GM21576 (cell line): Measurements from ENCODE around the gene CACNA1C.

ENCODE experiments used
- ATAC-seq: cut with Tn5 transposase; IDR thresholded peaks from one replicate; pipeline ENCODE4 v1.9.1; 2021; ENCODE audit warnings: mild to moderate bottlenecking, moderate library complexity; ENCODE audit not compliant: unreplicated experiment

Gene CACNA1C

GRCh38 chr12:2306735-2307134, 253.9 kb downstream of the CACNA1C start:
- ATAC-seq: no peak

GRCh38 chr12:2307550-2307949, 254.8 kb downstream of the CACNA1C start:
- no peak for ATAC-seq

- ATAC-seq: no peak
Observed at GRCh38 chr12:2309647-2310046, 256.9 kb downstream of the CACNA1C start.

GRCh38 chr12:2311020-2311778, 258.4 kb downstream of the CACNA1C start:
- ATAC-seq: no peak

GRCh38 chr12:2312175-2312574, 259.4 kb downstream of the CACNA1C start:
- no peak for ATAC-seq

GRCh38 chr12:2312770-2313169, 260.0 kb downstream of the CACNA1C start:
- ATAC-seq: no peak

GRCh38 chr12:2314492-2314891, 261.7 kb downstream of the CACNA1C start:
- ATAC-seq: no peak

- ATAC-seq: no peak
Observed at GRCh38 chr12:2317772-2318171, 265.0 kb downstream of the CACNA1C start.

GRCh38 chr12:2318286-2318685, 265.5 kb downstream of the CACNA1C start:
- ATAC-seq: no peak

GRCh38 chr12:2319136-2319535, 266.3 kb downstream of the CACNA1C start:
- no peak for ATAC-seq

- ATAC-seq: no peak
Observed at GRCh38 chr12:2319737-2320506, 267.1 kb downstream of the CACNA1C start.

GRCh38 chr12:2320841-2321240, 268.1 kb downstream of the CACNA1C start:
- no peak for ATAC-seq

- no peak for ATAC-seq
Observed at GRCh38 chr12:2322554-2323120, 269.9 kb downstream of the CACNA1C start.

GRCh38 chr12:2323532-2324255, 270.9 kb downstream of the CACNA1C start:
- no peak for ATAC-seq

- no peak for ATAC-seq
Observed at GRCh38 chr12:2324387-2324786, 271.6 kb downstream of the CACNA1C start.

- ATAC-seq: no peak
Observed at GRCh38 chr12:2325519-2325918, 272.7 kb downstream of the CACNA1C start.

GRCh38 chr12:2326470-2326869, 273.7 kb downstream of the CACNA1C start:
- ATAC-seq: no peak

- ATAC-seq: no peak
Observed at GRCh38 chr12:2328661-2329060, 275.9 kb downstream of the CACNA1C start.

GRCh38 chr12:2329661-2330210, 276.9 kb downstream of the CACNA1C start:
- ATAC-seq: no peak

- no peak for ATAC-seq
Observed at GRCh38 chr12:2332236-2332635, 279.4 kb downstream of the CACNA1C start.

GRCh38 chr12:2332947-2333346, 280.2 kb downstream of the CACNA1C start:
- no peak for ATAC-seq
